ENCODE data around the gene CSF2RB. TPM values are rescaled to one million over a fixed set of nuclear protein-coding genes. Genes with fewer than 3 reads are reported as not detected.

Gene CSF2RB
- total RNA-seq, 4 donors from 2014 or later, result 3.1 to 7.4 (median 3.5) TPM

- no peak for TF ChIP-seq CTCF (IDR thresholded peaks at IDR 0.05)
- no peak for TF ChIP-seq POLR2A (IDR thresholded peaks at IDR 0.05)
- DNase-seq, result no peak
- Histone ChIP-seq H3K4me1 (no peaks in the 10 kb centered on the region), H3K4me3 (no peak overlapping the region), H3K27ac (no peak overlapping the region), H3K27me3 (no peaks in the 10 kb centered on the region), H3K9me3 (no peaks in the 10 kb centered on the region), H3K36me3 (no peaks in the 10 kb centered on the region)
- intact Hi-C loops (cut with DNase I; ENCODE audit: low total_unique reads), result loop anchor here (10.0 kb wide), 1 partner anchor 192 kb away; no protein-coding TSS in a partner anchor
Observed at GRCh38 chr22:36976606-36977005, 63.2 kb downstream of the CSF2RB start.

GRCh38 chr22:36977401-36977861, 64.0 kb downstream of the CSF2RB start:
- peak overlapping the region in 1 of 2 donors; percentile 48 for H3K27ac ChIP-seq
- TF ChIP-seq CTCF (IDR thresholded peaks at IDR 0.05), result no peak
- TF ChIP-seq POLR2A (IDR thresholded peaks at IDR 0.05), result no peak
- peak; percentile 37 to 47 for DNase-seq
- no peaks in the 10 kb centered on the region for H3K36me3 ChIP-seq
- H3K9me3 ChIP-seq, result no peaks in the 10 kb centered on the region
- intact Hi-C loops (cut with DNase I; ENCODE audit: low total_unique reads), result loop anchor here (10.0 kb wide), 1 partner anchor 193 kb away; no protein-coding TSS in a partner anchor
- no peaks in the 10 kb centered on the region for H3K4me1 ChIP-seq
- H3K4me3 ChIP-seq, result peak overlapping the region; percentile 25 to 34
- no peaks in the 10 kb centered on the region for H3K27me3 ChIP-seq

GRCh38 chr22:36977947-36978660, 64.7 kb downstream of the CSF2RB start:
- H3K36me3 ChIP-seq, result no peaks in the 10 kb centered on the region
- peak overlapping the region in 1 of 2 donors; percentile 48 for H3K27ac ChIP-seq
- TF ChIP-seq CTCF (IDR thresholded peaks at IDR 0.05) (peak; percentile 89 to 98 (median 95)), POLR2A (IDR thresholded peaks at IDR 0.05) (no peak)
- no peaks in the 10 kb centered on the region for H3K9me3 ChIP-seq
- peak overlapping the region; percentile 25 to 34 for H3K4me3 ChIP-seq
- H3K27me3 ChIP-seq, result no peaks in the 10 kb centered on the region
- no peaks in the 10 kb centered on the region for H3K4me1 ChIP-seq
- peak; percentile 90 to 91 for DNase-seq
- intact Hi-C loops (cut with DNase I; ENCODE audit: low total_unique reads), result loop anchor here (10.0 kb wide), 1 partner anchor 193 kb away; no protein-coding TSS in a partner anchor

GRCh38 chr22:36979016-36979910, 65.8 kb downstream of the CSF2RB start:
- no peaks in the 10 kb centered on the region for H3K36me3 ChIP-seq
- H3K9me3 ChIP-seq, result no peaks in the 10 kb centered on the region
- H3K27ac ChIP-seq, result no peak overlapping the region
- H3K27me3 ChIP-seq, result no peaks in the 10 kb centered on the region
- DNase-seq, result no peak
- no peaks in the 10 kb centered on the region for H3K4me1 ChIP-seq
- TF ChIP-seq POLR2A (IDR thresholded peaks at IDR 0.05), result no peak
- TF ChIP-seq CTCF (IDR thresholded peaks at IDR 0.05), result no peak
- intact Hi-C loops (cut with DNase I; ENCODE audit: low total_unique reads), result loop anchor here (10.0 kb wide), 1 partner anchor 194 kb away; no protein-coding TSS in a partner anchor
- no peak overlapping the region for H3K4me3 ChIP-seq
